GM21723 (cell line): Measurements from ENCODE around the gene ANKS4B.
"Not testable (repeated sequence)": the region's sequence is repeated elsewhere in the genome, so short reads cannot be mapped to it uniquely, and the experiment has no call there.

Experiments
- ATAC-seq: cut with Tn5 transposase; IDR thresholded peaks from one replicate; pipeline ENCODE4 v1.9.1; 2021; ENCODE audit warnings: mild to moderate bottlenecking, moderate library complexity; ENCODE audit not compliant: unreplicated experiment

The ANKS4B gene

DNA sequence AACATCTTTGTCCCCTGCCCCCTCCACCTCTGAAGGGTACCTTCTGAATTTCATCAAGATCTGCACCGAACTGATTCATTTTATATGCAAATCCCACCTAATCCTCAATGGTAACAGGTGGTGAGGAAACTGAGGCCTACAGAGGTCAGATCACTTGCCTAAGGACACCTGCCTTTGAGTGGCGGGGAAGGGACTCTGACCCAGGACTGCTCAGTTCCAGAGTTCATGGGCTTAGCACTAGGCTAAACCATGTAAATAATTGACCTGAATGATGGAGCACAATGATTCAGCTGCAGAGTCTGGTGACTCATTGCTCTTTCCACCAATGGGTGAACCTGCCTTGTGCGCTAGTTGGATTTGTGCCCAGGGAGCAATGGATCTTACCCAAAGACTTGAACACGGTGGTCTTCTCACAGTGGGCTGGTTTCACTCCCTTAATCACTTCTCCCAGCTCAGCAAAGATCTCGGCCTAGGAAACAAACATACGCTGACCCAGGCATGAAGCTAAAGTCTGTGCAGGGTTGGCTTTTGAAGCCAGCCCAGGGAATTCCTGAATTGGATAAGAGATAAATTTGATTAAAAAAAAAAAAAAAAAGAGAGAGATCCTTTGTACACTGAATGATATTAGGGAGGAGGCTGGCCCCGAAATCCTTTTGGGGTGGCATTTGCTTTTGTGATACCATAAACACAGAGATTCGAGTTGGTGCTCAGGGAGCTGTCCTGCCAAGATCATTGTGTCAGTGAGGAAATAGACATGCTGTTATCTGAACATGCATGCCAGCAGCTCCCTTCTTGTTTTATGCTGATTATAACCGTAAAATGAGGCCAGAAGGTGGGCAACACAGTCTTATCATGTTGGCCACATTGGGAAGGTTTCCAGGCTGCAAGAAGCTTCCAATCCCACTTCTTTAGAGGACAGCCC, 27.6 kb downstream of the ANKS4B start:
- no peak for ATAC-seq

DNA sequence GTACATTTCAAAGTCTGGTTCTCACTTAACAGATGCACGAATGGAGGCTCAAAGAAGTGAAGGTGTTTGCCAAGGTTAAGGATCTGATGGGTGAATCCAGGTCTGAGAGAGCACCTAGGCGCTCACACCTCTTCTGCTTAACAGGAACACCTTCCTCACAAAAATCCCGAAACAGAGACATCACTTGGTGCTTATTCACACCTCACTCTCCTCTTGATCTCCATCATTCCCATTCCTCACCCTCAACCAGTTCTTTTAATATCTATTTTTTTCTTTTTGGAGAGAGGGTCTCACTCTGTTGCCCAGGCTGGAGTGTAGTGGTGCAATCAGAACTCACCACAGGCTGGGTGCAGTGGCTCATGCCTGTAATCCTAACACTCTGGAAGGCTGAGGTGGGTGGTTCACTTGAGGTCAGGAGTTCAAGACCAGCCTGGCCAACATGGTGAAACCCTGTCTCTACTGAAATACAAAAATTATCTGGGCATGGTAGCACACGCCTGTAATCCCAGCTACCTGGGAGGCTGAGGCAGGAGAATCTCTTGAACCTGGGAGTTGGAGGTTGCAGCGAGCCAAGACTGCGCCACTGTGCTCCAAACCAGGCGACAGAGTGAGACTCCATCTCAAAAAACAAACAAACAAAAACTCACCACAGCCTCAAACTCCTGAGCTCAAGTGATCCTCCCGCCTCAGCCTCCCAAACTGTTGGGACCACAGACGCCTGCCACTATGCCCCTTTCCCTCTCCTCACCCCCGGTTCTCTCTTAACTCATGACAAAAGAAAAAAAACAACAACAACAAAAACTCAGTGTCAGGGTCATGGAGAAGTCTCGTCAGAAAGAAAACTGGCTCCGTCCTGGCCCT, 29.5 kb downstream of the ANKS4B start:
- ATAC-seq, result no peak

- peak; percentile 72 for ATAC-seq
Observed at GRCh38 chr16:21263640-21264570, 30.4 kb downstream of the ANKS4B start.

DNA sequence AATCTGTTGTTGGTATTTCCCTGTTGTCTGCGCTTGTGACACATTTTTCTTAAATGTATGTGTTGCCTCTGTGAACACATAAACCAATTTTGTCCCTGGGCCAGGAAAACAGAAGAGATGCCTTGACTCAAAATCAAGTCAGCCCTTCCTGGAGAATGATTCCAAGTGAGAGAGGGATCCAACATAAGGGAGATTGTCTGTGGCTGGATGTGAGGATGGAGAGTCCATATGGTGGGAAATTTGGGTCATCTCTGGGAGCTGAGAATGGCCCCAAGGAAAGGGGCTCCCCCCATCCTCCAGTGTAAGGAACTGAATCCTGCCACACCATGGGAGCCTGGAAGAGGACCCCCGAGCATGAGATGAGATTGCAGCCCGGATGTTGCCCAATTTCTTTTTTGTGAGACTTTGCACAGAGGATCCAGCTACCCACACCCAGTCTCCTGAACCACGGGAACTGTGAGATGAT, 31.1 kb downstream of the ANKS4B start:
- ATAC-seq, result no peak

DNA sequence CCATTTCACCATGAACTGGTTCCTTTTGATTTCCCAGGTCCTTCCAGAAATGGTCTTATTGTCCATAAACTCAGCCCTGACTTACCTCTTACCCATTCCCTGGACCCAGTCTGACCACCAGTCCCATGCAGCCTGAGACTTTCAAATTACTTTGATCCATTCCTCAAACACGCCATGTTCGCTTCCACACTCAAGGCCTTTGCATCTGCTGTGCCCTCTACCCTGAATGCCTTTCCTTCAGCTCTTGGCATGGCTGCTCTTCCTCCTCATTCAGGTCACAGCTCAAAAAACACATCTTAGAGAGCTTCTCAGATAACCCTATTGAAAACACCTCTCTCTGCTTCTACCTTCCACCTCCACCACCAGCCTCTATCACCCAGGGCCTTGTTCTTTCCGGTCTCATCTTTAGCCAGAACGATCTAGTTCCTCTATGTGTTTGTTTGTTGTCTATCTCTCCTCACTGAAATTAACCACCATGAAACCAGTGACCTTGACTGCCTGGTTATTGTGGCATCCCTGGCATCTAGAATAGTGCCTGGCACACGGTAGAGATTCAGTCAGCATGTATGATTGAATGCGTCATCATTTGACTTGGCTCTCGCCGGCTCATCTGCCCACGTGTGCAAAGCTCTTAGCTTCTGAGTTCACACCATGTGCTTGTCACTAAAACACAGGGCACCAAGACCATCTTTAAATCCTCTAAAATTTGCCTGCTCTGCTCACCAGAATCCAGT, 31.8 kb downstream of the ANKS4B start:
- no peak for ATAC-seq

DNA sequence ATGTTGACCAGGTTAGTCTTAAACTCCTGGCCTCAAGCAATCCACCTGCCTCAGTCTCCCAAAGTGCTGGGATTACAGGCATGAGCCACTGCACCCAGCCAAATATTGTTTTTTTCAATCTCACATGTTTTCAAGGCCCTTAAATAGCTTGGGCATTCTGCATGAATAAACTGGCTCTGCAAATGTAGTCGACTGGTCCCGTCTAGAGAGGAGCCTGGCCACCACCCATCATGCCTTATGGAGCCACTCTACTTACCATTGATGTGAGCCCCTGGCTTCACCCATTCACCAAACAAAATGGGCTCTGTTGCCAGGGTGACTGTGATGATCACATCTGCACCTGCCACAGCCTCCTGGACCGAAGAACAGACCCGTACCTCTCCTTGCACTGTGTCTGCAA, 33.8 kb downstream of the ANKS4B start:
- no peak for ATAC-seq

DNA sequence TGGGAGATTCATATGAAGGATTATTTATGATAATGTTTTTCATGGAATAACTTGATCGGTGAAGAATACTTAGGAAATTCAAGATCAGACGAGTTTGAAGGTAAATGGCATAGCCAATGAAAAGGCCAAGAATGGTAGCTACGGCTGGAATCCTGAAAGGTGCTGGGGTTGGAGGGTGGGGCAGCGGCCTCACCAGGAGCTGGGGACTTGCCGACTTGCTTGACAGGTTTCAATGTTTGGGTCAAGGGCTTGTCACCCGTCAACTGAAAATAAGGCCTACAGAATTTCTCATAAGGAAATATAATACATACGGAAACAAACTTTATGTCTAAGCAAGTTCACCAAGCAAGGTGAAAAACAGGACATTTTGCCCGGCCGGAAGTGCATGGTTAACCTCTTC, 34.7 kb downstream of the ANKS4B start:
- ATAC-seq, result no peak

GRCh38 chr16:21272253-21272652, 38.8 kb downstream of the ANKS4B start:
- no peak for ATAC-seq

GRCh38 chr16:21272763-21273162, 39.3 kb downstream of the ANKS4B start:
- not testable (repeated sequence) for ATAC-seq

DNA sequence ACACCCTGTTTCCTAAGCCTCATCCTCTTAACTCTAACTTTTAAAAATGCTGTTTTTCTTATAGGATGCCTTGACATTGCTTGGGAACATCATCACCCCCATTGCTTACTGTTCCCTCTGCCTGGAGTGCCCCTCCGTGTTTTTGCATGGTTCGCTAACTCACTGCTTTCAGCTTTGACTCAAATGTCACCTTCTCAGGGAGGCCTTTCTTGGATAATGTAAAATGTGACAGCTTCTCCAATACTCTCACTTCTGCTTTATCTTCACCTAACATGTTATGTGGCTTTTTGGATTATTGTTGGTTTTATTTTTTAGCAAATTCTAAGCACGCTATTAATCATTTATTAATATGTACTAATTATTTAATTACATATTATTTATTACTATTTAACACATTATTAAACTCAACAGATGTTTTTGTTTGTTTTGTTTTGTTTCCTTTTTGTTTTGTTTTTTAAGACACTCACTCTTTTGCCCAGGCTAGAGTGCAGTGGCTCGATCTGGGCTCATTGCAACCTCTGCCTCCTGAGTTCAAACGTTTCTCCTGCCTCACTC, 40.8 kb downstream of the ANKS4B start:
- ATAC-seq, result no peak

- no peak for ATAC-seq
Observed at GRCh38 chr16:21275529-21275928, 42.0 kb downstream of the ANKS4B start.

- ATAC-seq, result no peak
Observed at GRCh38 chr16:21276090-21276489, 42.6 kb downstream of the ANKS4B start.

- no peak for ATAC-seq
Observed at GRCh38 chr16:21277045-21277926, 43.8 kb downstream of the ANKS4B start.

GRCh38 chr16:21277927-21278706, 44.6 kb downstream of the ANKS4B start, which contains the start of gene CRYM:
CRYM (minus strand) TSS chr16:21278290; CDS start chr16:21278251, 39 bp downstream.
- ATAC-seq, result no peak

DNA sequence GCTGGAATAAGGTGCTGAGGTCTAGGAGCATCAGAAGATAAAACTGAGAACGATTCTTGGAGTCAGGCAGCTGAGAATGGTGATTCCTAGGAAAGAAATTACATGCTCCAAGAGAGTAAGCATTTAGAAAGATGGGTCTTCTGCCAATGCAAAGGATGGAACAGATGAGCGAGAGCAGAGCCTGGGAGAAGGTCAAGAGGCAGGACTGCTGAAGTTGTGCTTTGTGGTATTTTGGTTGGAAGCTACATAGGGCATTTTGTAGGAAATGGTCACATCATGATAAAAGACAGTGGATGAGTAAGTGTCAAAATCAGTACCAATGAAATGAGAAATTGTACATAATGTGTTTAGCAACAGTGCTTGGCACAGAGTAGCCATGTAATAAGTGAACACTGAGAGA, 46.0 kb downstream of the ANKS4B start:
- ATAC-seq, result no peak

DNA sequence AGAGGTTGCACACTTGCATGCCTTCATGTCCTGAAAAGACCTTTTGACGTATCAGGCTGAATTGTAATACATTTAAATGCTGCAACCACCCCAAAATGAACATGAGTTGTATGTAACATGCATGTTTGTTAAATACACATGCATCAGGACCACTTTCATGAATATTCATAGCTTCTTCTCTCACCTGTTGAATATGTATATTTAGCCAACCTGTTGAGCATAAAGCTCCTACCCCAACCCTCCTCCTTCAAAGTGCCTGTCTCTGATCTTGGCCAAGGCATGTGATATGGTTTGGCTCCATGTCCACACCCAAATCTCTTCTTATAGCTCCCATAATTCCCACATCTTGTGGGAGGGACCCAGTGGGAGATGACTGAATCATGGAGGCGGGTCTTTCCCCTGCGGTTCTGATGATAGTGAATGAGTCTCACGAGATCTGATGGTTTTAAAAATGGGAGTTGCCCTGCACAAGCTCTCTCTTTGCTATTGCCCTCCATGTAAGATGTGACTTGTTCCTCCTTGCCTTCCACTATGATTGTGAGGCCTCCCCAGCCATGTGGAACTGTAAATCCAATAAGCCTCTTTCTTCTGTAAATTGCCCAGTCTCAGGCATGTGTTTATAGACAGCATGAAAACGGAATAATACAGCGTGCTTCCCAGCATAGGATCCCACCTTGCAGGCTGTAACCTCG, 48.3 kb downstream of the ANKS4B start:
- ATAC-seq, result no peak
